ENCODE results near the gene C20orf96. TPM values are rescaled to one million over a fixed set of nuclear protein-coding genes. Genes with fewer than 3 reads are reported as not detected.
"Not testable (repeated sequence)": the region's sequence is repeated elsewhere in the genome, so short reads cannot be mapped to it uniquely, and the experiment has no call there.

C20orf96 gene
- total and polyA plus RNA-seq, 2 donors: 1.2 to 4.3 TPM

DNA sequence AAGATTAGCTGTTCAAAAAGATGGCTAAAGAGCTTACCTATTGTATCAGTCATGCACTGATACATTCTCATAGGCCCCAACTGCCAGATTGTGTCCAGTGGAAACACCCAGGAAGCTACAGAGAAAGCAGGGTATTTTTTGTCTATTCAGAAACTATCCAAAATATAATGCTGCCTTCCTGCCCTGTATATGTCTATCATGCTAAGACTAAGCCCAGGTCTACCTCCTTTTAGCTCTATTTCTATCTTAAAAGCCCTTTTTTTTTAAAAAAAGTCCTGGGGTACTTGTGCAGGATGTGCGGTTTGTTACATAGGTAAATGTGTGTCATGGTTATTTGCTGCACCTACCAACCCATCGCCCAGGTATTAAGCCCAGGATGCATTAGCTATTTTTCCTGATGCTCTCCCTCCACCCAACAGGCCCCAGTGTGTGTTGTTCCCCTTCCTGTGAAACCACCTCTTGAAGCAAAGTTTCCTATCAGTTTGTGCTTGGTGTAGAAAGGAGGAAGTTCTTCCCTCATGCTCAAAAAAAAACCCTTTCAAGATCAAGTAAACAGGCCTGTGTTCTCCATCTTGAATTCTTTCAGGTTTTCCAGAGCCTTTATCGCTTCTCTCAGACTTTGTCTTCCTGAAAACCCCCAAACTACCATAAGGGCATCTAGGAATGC, 63.0 kb downstream of the C20orf96 start:
- Histone ChIP-seq H3K9me3 (ENCODE audit: control insufficient read depth in 2 of 2, insufficient read depth in 1 of 2, low read length in 1 of 2) (no peaks in the 10 kb centered on the region), H3K27me3 (ENCODE audit: control insufficient read depth in 2 of 2, insufficient read depth in 1 of 2, low read length in 1 of 2) (no peaks in the 10 kb centered on the region), H3K4me3 (ENCODE audit: low read length in 2 of 2) (no peak overlapping the region), H3K4me1 (ENCODE audit: control insufficient read depth in 2 of 2, insufficient read depth in 2 of 2, low read length in 2 of 2) (peaks cover 0 to 2% of the 10 kb centered on the region in 2 donors), H3K36me3 (ENCODE audit: control insufficient read depth in 2 of 2, insufficient read depth in 2 of 2, low read length in 1 of 2) (no peaks in the 10 kb centered on the region), H3K27ac (ENCODE audit: low read depth in 1 of 2, low read length in 1 of 2) (peak overlapping the region in 1 of 2 donors; percentile 68)
- peak in 2 of 9 donors; percentile 27 to 39 for DNase-seq (ENCODE audit: low read depth in 6 of 9, low spot score in 9 of 9)
- 37% methylated on average over 3 of the region's 3 CpGs for WGBS

- Histone ChIP-seq H3K4me1 (ENCODE audit: control insufficient read depth in 2 of 2, insufficient read depth in 2 of 2, low read length in 2 of 2) (peaks cover 0 to 2% of the 10 kb centered on the region in 2 donors), H3K27me3 (ENCODE audit: control insufficient read depth in 2 of 2, insufficient read depth in 1 of 2, low read length in 1 of 2) (no peaks in the 10 kb centered on the region), H3K36me3 (ENCODE audit: control insufficient read depth in 2 of 2, insufficient read depth in 2 of 2, low read length in 1 of 2) (no peaks in the 10 kb centered on the region), H3K9me3 (ENCODE audit: control insufficient read depth in 2 of 2, insufficient read depth in 1 of 2, low read length in 1 of 2) (no peaks in the 10 kb centered on the region), H3K27ac (ENCODE audit: low read depth in 1 of 2, low read length in 1 of 2) (peak within 1 kb of the TSS in 1 of 2 donors; percentile 68), H3K4me3 (ENCODE audit: low read length in 2 of 2) (no peak within 1 kb of the TSS)
- WGBS: 93% methylated on average over 3 of the region's 3 CpGs
- DNase-seq (ENCODE audit: low read depth in 6 of 9, low spot score in 9 of 9): no peak
Observed at GRCh38 chr20:226958-227357, 63.6 kb downstream of the C20orf96 start, which contains the start of gene DEFB129. Gene DEFB129 (plus strand): TSS chr20:227258. CDS start chr20:227289, 31 bp downstream.

- not testable (repeated sequence) for DNase-seq (ENCODE audit: low read depth in 6 of 9, low spot score in 9 of 9); H3K4me3 ChIP-seq (ENCODE audit: low read length in 2 of 2); H3K27me3 ChIP-seq (ENCODE audit: control insufficient read depth in 2 of 2, insufficient read depth in 1 of 2, low read length in 1 of 2); H3K9me3 ChIP-seq (ENCODE audit: control insufficient read depth in 2 of 2, insufficient read depth in 1 of 2, low read length in 1 of 2); H3K36me3 ChIP-seq (ENCODE audit: control insufficient read depth in 2 of 2, insufficient read depth in 2 of 2, low read length in 1 of 2); H3K27ac ChIP-seq (ENCODE audit: low read depth in 1 of 2, low read length in 1 of 2); H3K4me1 ChIP-seq (ENCODE audit: control insufficient read depth in 2 of 2, insufficient read depth in 2 of 2, low read length in 2 of 2)
- 95% methylated on average over 3 of the region's 3 CpGs for WGBS
Observed at GRCh38 chr20:225879-226278, 64.7 kb downstream of the C20orf96 start.

- Histone ChIP-seq H3K36me3 (ENCODE audit: control insufficient read depth in 2 of 2, insufficient read depth in 2 of 2, low read length in 1 of 2) (no peaks in the 10 kb centered on the region), H3K9me3 (ENCODE audit: control insufficient read depth in 2 of 2, insufficient read depth in 1 of 2, low read length in 1 of 2) (no peaks in the 10 kb centered on the region), H3K4me1 (ENCODE audit: control insufficient read depth in 2 of 2, insufficient read depth in 2 of 2, low read length in 2 of 2) (no peaks in the 10 kb centered on the region), H3K4me3 (ENCODE audit: low read length in 2 of 2) (no peak overlapping the region), H3K27ac (ENCODE audit: low read depth in 1 of 2, low read length in 1 of 2) (no peak overlapping the region), H3K27me3 (ENCODE audit: control insufficient read depth in 2 of 2, insufficient read depth in 1 of 2, low read length in 1 of 2) (no peaks in the 10 kb centered on the region)
- WGBS: 70% methylated on average over 1 of the region's 1 CpG
- no peak for DNase-seq (ENCODE audit: low read depth in 6 of 9, low spot score in 9 of 9)
Observed at GRCh38 chr20:221258-221830, 69.2 kb downstream of the C20orf96 start.

Other genes starting within 250 kb of the C20orf96 start
- not detected for gene DEFB125, start 203.1 kb downstream of the C20orf96 start, total RNA-seq
- 0.09 TPM for gene DEFB125, start 203.1 kb downstream of the C20orf96 start, polyA plus RNA-seq
- not detected for gene DEFB126, start 148.2 kb downstream of the C20orf96 start, total RNA-seq
- not detected for gene DEFB126, start 148.2 kb downstream of the C20orf96 start, polyA plus RNA-seq
- not detected for gene DEFB127, start 133.3 kb downstream of the C20orf96 start, total RNA-seq
- not detected for gene DEFB127, start 133.3 kb downstream of the C20orf96 start, polyA plus RNA-seq
- not detected for gene DEFB128, start 101.0 kb downstream of the C20orf96 start, total RNA-seq
- not detected for gene DEFB128, start 101.0 kb downstream of the C20orf96 start, polyA plus RNA-seq
- not detected for gene DEFB129, start 63.5 kb downstream of the C20orf96 start, total RNA-seq
- not detected for gene DEFB129, start 63.5 kb downstream of the C20orf96 start, polyA plus RNA-seq
- gene DEFB132, start 33.0 kb downstream of the C20orf96 start, total RNA-seq: not detected
- gene DEFB132, start 33.0 kb downstream of the C20orf96 start, polyA plus RNA-seq: 0.07 TPM
- 28.5 TPM for gene ZCCHC3, start 6.8 kb upstream of the C20orf96 start, total RNA-seq
- gene ZCCHC3, start 6.8 kb upstream of the C20orf96 start, polyA plus RNA-seq: 21.8 TPM
- gene SOX12, start 34.8 kb upstream of the C20orf96 start, total RNA-seq: 2.5 TPM
- 4.7 TPM for gene SOX12, start 34.8 kb upstream of the C20orf96 start, polyA plus RNA-seq
- 3.8 TPM for gene NRSN2, start 56.4 kb upstream of the C20orf96 start, total RNA-seq
- gene NRSN2, start 56.4 kb upstream of the C20orf96 start, polyA plus RNA-seq: 16.7 TPM
- gene TRIB3, start 90.0 kb upstream of the C20orf96 start, total RNA-seq: 7.0 TPM
- 10.1 TPM for gene TRIB3, start 90.0 kb upstream of the C20orf96 start, polyA plus RNA-seq
- 53.2 TPM for gene RBCK1, start 117.5 kb upstream of the C20orf96 start, total RNA-seq
- 140 TPM for gene RBCK1, start 117.5 kb upstream of the C20orf96 start, polyA plus RNA-seq
- 14.4 TPM for gene TBC1D20, start 171.8 kb upstream of the C20orf96 start, total RNA-seq
- 16.2 TPM for gene TBC1D20, start 171.8 kb upstream of the C20orf96 start, polyA plus RNA-seq